Fibroblast of the aortic adventitia (primary cell): ENCODE results near the gene RHOJ. TPM values are rescaled to one million over a fixed set of nuclear protein-coding genes. Genes with fewer than 3 reads are reported as not detected.

Source experiments
- DNase-seq: peaks from one replicate; pipeline ENCODE4 v3.0.0-alpha.2; 2010; ENCODE audit warnings: low read depth
- H3K4me3 ChIP-seq: 2 replicates; pipeline ENCODE4 v1.5.1; 2011; ENCODE audit warnings: low read depth, mild to moderate bottlenecking, control low read depth, low read length, moderate library complexity
- total RNA-seq: library from RNA; depleted of rRNA; stranded (reverse); fragments of >200 nt; gene quantifications from 2 replicates; pipeline ENCODE4 v1.2.3, GENCODE V29; 2012; ENCODE audit warnings: low replicate concordance
- TF ChIP-seq, protein P1 (sequence below): IDR thresholded peaks from 2 replicates; pipeline ENCODE4 v1.5.1; 2011; ENCODE audit warnings: mild to moderate bottlenecking, low read length, control low read depth, inconsistent platforms; ENCODE audit not compliant: insufficient read depth

RHOJ gene
- total RNA-seq, 1 donor: 13.5 TPM

DNA sequence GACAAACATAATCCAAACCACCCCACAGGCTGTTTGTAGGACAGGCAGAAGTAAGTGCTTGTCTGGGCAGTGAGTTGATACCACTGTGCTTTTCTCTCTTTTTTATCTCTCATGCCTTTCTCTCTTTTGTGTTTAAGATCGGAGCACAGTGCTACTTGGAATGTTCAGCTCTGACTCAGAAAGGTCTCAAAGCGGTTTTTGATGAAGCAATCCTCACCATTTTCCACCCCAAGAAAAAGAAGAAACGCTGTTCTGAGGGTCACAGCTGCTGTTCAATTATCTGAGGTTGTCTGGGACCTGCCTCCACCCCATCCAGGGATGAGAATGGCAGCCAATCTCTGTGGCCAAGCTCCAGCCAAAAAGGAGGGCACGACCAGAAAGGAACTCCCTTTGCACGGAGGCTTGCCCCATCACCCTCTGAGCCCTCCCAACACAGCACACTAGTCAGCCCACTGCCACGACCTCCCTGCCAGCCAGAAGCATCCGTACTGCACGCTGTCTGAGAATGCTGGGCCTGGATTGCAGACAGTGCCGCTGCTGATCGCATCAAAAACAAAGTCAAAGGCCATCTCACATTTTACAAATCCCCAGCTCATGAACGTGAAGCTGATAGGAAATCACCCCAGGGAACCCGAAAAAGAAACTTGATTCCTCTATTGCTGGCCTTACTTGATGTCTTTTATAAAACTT lies 86.6 kb downstream of the RHOJ start:
- peak; percentile 45 for DNase-seq
- H3K4me3 ChIP-seq: no peak overlapping the region
- TF ChIP-seq, protein P1, sequence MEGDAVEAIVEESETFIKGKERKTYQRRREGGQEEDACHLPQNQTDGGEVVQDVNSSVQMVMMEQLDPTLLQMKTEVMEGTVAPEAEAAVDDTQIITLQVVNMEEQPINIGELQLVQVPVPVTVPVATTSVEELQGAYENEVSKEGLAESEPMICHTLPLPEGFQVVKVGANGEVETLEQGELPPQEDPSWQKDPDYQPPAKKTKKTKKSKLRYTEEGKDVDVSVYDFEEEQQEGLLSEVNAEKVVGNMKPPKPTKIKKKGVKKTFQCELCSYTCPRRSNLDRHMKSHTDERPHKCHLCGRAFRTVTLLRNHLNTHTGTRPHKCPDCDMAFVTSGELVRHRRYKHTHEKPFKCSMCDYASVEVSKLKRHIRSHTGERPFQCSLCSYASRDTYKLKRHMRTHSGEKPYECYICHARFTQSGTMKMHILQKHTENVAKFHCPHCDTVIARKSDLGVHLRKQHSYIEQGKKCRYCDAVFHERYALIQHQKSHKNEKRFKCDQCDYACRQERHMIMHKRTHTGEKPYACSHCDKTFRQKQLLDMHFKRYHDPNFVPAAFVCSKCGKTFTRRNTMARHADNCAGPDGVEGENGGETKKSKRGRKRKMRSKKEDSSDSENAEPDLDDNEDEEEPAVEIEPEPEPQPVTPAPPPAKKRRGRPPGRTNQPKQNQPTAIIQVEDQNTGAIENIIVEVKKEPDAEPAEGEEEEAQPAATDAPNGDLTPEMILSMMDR: no peak

DNA sequence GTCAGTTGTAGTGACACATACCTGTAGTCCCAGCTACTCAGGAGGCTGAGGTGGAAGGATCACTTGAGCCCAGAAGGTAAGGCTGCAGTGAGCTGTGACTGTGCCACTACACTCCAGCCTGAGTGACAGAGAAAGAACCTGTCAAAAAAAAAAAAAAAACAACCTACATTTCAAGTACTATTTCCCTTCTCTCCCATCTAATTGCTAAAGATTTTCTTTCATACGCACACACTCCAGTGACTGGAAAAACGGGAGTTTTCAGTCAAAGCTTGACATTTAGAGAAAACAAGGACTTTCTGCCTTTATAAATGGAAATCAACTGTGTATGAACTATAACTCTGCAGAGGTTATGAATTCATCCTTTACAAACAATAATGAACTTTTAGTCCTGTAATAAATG lies 88.6 kb downstream of the RHOJ start:
- TF ChIP-seq, protein P1: no peak
- no peak for DNase-seq
- H3K4me3 ChIP-seq: no peak overlapping the region

DNA sequence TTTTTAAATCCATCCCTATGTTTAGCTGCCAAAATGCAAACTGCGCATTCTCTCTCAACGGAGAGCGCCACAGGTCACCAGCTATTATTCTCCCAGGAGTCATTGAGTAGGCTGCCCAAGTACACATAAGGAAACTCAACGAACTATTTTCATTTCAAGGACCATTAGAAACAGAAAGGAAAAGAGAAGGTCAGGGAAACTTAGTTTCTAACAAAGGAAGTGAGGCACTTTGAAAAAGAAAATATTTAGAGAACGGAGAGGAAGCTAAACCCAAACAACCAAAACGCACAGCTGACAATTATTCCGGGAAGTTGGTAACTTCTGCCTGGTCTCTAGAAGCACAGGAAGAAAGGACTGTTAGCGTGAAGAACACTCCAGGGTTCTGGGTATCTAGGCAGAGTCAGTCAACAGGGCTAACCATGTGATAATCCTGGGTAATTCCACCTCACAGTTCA lies 91.0 kb downstream of the RHOJ start:
- TF ChIP-seq, protein P1: no peak
- no peak for DNase-seq
- H3K4me3 ChIP-seq: no peak overlapping the region

DNA sequence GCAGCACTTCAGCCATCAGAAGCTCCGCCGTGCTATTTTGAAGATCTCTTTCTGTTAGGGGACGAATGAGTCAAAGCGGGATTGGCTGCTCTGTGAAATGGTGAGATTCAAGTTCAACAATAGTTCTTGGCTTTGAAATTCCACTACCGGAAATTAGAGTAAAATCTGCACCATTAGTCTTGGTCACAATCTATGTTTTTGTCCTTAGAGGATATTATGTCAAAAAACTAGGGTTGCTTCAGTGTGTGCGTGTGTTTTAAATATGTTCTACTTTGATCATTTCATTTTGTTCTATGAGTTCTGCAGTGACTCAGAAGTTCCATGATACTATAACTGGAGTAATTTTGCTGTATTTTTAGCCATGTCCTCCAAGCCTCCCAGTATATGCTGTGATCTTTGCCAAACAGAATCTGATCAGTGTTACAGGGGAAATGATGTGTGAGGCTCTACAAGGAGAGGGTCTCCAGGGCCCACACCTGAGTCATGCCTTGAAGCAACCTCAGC lies 91.9 kb downstream of the RHOJ start:
- TF ChIP-seq, protein P1: no peak
- peak; percentile 60 for DNase-seq
- H3K4me3 ChIP-seq: no peak overlapping the region

DNA sequence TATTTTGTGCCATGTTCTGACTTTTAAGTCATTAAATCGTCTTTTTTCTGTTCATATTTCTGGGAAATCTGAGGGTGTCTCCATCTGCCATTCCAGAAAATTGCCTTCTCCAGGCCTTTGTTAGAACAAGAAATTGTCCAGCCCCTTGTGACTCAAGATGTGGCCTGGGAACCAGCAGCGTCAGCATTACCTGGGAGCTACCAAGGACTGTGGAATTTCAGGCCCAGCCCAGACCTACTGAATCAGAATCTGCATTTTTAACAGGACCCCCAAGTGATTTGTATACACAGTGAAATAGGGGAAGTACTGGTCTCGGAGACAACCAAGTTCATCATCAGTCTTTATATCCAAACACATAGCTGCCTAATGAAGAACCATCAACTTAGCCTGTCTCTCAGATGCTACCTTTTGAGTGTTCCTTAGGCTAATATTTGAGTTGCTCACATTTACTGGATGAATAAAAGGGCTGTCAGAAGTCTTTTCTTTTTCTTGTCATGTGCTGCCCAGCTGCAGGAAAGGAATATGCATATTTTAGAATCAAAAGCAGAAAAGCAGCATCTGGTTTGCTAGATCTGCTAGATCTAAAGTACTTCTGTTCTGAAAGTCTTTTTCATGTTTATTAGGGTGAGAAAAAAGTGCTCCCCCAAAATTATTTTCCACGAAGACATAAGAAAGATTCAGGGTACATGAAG lies 93.3 kb downstream of the RHOJ start:
- no peak for DNase-seq
- H3K4me3 ChIP-seq: no peak overlapping the region
- TF ChIP-seq, protein P1: no peak

DNA sequence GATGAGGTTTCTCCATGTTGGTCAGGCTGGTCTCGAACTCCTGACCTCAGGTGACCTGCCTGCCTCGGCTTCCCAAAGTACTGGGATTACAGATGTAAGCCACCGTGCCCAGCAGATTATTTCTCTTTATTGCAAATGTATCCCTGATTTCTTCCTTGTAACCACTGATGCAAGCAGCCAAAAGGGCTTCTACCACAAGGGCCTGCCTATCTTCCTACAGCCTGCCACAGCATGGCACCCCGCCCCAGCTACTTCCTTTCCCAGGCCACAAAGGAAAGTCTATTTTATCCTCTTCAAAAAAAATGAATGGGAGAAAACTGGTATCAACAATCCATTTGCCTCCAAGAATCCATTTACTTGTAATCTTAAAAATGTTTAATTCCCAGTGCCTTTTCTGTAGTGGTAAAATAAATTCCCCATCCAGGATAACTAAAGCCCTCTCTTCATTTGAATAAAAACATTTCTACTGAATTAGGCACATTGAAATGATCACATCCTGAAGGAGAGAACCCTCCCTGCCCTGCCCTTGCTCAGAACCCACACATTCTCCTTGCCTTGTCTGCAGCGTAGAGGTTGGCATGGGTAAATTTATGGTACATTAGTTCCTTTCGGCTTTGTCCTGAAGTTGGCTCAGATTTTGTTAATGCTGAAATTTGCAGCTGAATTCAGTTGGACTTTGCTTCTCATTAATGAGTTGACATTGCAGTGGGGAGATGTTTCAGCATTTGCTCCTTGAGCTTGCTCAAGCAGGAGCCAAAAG lies 95.3 kb downstream of the RHOJ start:
- DNase-seq: no peak
- no peak overlapping the region for H3K4me3 ChIP-seq
- TF ChIP-seq, protein P1: no peak
